ENCODE data around the gene HCFC2.

HCFC2 gene

DNA sequence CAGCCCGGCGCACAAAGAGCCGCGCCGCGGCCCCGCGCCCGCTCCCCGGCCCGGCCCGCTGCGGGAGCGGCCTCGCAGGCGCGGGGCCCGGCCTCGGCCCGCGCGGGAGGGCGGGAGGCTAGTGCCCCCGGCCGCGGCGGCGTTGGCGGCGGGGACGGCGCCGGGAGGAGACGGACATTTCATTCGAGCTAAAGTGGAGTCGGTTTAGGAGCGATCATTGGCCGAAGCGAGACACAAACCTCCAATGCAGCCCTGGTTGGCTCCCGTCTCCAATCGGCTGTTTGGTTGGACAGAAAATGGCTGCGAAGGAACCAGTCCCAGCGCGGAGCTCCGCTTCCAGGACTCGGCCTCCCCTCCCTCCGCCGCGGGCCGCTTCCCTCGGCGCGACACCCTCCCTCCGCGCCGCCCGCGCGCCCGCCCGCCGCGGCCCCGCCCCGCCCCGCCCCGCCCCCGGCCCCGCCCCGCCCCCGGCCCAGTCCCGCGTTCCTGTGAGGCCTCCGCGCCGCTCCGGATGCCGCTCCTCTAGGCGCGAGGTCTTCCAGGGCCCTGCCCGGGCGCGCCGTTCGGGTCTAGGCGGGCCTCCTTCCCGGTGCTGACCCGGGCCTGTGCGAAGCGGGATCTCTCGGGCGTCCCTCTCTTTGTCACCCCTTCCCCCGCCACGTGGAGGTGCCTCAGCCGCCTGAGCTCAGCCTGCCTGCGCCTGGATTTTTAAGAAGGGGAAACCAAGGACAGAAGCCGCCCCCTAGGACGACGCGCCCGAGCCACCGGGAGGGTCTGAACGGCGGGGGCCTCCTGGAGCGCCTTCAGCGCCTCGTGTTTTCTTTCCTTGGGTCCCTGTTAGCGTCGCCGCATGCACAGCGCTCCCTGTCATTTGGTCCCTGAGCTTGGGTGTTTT, 73.8 kb downstream of the HCFC2 start, which contains the start of gene NFYB:
NFYB (minus strand) TSS at position 309 of the 895 bp plus-strand sequence. CDS start 2,757 bp downstream, outside the sequence.
- peak within 1 kb of the TSS; percentile 70 for H3K4me3 ChIP-seq (ENCODE audit: low read depth, low read length)
- in situ Hi-C loops (cut with HindIII; ENCODE audit: low sequenced_read_pairs): no loop called here
- TF ChIP-seq, protein P1, sequence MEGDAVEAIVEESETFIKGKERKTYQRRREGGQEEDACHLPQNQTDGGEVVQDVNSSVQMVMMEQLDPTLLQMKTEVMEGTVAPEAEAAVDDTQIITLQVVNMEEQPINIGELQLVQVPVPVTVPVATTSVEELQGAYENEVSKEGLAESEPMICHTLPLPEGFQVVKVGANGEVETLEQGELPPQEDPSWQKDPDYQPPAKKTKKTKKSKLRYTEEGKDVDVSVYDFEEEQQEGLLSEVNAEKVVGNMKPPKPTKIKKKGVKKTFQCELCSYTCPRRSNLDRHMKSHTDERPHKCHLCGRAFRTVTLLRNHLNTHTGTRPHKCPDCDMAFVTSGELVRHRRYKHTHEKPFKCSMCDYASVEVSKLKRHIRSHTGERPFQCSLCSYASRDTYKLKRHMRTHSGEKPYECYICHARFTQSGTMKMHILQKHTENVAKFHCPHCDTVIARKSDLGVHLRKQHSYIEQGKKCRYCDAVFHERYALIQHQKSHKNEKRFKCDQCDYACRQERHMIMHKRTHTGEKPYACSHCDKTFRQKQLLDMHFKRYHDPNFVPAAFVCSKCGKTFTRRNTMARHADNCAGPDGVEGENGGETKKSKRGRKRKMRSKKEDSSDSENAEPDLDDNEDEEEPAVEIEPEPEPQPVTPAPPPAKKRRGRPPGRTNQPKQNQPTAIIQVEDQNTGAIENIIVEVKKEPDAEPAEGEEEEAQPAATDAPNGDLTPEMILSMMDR (IDR thresholded peaks at IDR 0.05; ENCODE audit: low read depth, low read length, missing control alignments): no peak
- DNase-seq (ENCODE audit: low read depth): peak; percentile 95

DNA sequence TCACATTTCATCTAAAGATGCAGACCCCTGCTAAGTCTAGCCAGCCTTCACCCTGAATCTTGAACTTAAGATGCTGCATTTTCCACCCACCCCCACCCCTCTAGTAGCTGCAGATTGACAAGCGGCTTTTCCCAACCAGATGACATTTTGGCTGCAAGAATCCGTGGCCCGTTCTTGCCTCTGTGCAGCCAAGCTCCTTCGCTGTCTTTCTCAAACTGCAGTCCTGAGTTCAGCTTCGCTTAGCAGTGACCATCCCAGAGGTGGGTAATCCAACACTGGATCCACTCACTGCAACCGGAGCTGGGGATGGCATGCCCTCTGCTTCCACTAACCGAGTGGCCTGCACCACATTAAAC, 74.4 kb downstream of the HCFC2 start:
- no peak for DNase-seq (ENCODE audit: low read depth)
- H3K4me3 ChIP-seq (ENCODE audit: low read depth, low read length): peak overlapping the region; percentile 32
- in situ Hi-C loops (cut with HindIII; ENCODE audit: low sequenced_read_pairs): no loop called here
- TF ChIP-seq, protein P1 (IDR thresholded peaks at IDR 0.05; ENCODE audit: low read depth, low read length, missing control alignments): no peak

DNA sequence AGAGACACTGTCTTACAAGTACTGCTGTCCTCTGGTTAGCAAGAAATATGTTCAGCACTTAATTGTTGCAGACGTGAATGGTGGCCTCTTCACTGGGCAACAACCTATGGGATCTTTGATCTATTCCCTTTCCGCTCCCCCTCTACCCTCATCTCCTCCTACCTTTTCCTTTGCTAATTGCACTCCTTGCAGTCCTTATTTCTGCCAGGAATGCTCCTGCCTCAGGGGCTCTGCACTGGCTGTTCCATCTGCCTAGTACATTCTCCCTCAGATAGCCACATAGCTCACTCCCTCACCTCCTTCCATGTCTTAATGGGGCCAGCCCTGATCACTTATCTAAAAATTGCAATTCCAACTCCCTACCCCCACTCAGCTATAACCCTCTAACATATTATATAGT, 78.2 kb downstream of the HCFC2 start:
- in situ Hi-C loops (cut with HindIII; ENCODE audit: low sequenced_read_pairs): no loop called here
- H3K4me3 ChIP-seq (ENCODE audit: low read depth, low read length): no peak overlapping the region
- TF ChIP-seq, protein P1 (IDR thresholded peaks at IDR 0.05; ENCODE audit: low read depth, low read length, missing control alignments): no peak
- no peak for DNase-seq (ENCODE audit: low read depth)

DNA sequence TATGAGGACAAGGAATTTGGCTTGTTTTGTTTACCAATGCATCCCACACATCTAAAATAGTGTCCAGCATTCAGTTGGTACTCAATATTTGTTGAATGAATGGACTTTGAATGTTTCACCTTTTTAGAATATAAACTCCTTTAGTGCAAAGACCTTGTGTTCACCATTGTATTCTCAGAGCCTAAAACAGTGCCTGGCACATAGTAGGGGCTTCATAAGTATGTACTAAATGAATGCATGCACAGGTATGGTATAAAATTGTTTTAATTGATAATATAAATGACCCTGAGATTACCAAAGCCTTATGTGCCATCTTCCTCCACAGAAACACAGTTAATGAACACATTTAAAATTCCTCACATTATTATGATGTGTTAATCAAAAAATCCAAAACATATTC, 78.7 kb downstream of the HCFC2 start:
- DNase-seq (ENCODE audit: low read depth): no peak
- H3K4me3 ChIP-seq (ENCODE audit: low read depth, low read length): no peak overlapping the region
- in situ Hi-C loops (cut with HindIII; ENCODE audit: low sequenced_read_pairs): no loop called here
- TF ChIP-seq, protein P1 (IDR thresholded peaks at IDR 0.05; ENCODE audit: low read depth, low read length, missing control alignments): no peak

DNA sequence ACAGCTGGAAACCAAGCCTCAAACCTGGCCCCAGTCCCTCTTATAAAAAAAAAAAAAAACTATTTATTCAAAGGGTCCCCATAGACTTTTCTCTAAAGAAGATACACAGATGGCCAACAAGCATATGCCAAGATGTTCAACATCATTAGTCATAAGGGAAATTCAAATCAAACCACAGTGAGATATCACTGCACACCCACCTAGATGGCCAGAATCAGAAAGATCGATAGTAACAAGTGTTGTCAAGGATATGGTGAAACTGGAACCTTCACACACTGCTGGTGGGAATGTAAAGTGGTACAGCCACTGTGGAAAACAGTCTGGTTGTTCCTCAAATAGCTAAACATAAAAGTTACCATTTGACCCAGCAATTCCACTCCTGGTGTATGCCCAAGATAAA, 79.6 kb downstream of the HCFC2 start:
- H3K4me3 ChIP-seq (ENCODE audit: low read depth, low read length): no peak overlapping the region
- DNase-seq (ENCODE audit: low read depth): no peak
- in situ Hi-C loops (cut with HindIII; ENCODE audit: low sequenced_read_pairs): no loop called here
- TF ChIP-seq, protein P1 (IDR thresholded peaks at IDR 0.05; ENCODE audit: low read depth, low read length, missing control alignments): no peak

DNA sequence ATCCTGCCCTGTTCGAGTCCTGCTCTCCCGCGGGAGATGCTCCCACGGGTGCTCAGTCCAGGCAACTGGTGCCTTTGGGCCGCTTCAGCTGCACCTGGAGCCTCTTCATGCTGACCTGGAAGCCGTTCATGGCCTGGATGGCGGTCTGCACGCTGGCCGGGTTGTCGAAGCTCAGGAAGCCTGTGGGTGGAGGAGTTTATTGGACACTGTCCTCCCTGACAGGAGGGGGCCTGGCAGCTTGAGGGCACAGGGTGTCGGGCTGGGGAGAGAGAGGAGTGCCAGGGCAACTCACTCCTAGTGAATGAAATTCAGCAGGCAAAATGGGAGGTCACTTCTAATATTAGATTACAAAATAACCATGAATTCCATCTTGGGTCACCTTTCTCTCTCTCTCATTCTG, 83.0 kb downstream of the HCFC2 start:
- no peak for DNase-seq (ENCODE audit: low read depth)
- TF ChIP-seq, protein P1 (IDR thresholded peaks at IDR 0.05; ENCODE audit: low read depth, low read length, missing control alignments): no peak
- no peak overlapping the region for H3K4me3 ChIP-seq (ENCODE audit: low read depth, low read length)
- in situ Hi-C loops (cut with HindIII; ENCODE audit: low sequenced_read_pairs): no loop called here

Data from astrocyte of the cerebellum (primary cell).